Measurements from ENCODE around the gene OCIAD2. TPM values are rescaled to one million over a fixed set of nuclear protein-coding genes. Genes with fewer than 3 reads are reported as not detected.
"Not testable (repeated sequence)": the region's sequence is repeated elsewhere in the genome, so short reads cannot be mapped to it uniquely, and the experiment has no call there.

The OCIAD2 gene
- total RNA-seq, 1 donor from 2014 or later: 48.6 TPM

DNA sequence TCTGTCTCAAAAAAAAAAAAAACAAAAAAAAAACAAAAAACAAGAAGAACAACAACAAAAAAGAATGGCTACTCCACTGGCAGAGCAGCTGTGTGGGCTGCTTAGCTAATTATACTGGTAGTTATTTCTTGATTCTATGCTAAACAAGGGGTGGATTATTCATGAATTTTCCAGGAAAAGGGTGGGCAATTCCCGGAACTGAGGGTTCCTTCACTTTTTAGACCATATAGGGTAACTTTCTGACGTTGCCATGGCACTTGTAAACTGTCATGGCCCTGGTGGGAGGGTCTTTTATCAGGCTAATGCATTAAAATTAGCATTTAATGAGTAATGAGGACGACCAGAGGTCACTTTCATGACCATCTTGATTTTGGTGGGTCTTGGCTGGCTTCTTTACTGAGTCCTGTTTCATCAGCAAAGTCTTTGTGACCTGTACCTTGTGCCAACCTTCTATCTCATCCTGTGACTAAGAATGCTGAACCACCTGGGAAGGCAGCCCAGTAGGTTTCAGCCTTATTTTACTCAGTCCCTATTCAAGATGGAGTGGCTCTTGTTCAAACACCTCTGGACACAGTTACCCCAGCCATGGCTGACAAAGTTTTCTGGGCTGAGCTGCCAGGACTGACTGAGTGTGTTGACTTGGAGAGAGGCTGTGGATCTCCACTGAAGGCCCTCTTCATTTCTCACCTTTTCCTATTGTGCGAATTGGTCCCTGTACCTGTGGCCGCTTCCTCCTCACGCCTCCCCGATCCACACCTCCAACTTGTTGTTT, 1.3 kb upstream of the OCIAD2 start:
- DNase-seq (ENCODE audit: low spot score): no peak

DNA sequence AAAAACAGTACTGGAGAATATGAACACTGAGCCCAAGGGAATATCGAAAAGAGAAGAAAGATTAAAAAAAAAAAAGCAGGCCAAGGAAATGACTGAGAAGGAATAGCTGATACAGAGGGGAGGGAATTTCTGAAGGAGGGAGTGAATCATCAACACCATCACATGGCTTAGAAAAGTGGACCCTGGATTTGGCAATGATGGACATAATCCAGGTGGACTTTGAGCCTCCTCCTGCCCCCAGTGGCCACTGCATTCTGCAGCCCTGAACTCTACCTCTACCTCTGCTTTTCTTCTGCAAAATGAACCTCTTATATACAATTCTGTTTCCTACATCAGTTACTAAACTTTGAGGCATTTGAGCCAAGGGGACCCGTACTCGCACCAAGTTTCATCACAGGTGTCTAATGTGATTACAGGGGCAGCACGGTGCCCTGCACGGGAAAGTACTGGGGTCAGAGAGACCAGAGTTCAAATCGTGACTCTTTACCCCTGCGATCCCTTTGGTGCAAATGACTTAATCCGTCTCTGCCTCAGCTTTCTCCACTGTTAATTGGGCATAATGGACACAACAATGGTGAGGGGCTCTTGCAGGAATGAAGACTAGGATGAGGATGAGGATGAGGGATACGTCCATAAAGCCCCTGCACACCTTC, 1.1 kb downstream of the OCIAD2 start:
- no peak for DNase-seq (ENCODE audit: low spot score)

DNA sequence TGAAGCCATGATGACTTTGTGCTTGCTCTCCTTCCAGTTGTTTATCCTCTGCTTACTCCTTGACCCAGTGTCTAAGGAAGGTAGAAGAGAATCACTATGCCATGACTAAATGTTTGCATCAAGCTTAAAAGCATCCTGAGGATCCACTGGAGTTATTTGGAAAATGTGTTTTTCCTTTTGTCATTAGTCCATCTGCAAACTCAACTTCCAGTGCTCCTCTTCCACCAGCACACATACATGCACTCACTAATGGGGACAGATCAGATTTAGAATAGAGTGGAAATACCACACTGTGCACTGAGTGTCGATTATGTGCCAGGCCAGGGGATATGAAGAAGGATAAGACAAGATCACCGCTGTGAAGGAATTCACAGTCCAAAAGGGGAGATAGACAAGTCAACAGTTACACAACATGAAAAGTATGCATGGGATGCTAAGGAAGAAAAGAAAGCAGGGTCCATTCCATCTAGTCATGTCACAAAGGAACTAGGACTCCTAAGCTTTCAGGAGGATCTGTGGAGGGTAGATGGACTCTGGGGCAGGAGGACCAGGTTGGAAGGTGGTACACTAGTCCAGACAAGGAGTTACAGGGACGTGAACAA, 1.9 kb downstream of the OCIAD2 start:
- DNase-seq (ENCODE audit: low spot score): no peak

DNA sequence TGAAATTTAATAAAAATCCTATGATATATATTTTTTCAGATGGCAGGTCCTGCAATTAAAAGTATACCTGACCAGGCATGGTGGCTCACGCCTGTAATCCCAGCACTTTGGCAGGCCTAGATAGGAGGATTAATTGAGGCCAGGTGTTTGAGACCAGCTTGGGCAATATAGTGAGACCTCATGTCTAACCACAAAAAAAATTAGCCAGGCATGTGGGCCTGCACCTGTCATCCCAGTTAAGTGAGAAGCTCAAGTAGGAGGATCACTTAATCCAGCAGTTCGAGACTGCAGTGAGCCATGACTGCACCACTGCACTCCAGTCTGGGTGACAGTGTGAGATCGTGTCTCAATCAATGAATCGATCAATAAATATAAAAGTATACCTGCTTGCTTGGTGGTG, 2.5 kb downstream of the OCIAD2 start:
- no peak for DNase-seq (ENCODE audit: low spot score)

DNA sequence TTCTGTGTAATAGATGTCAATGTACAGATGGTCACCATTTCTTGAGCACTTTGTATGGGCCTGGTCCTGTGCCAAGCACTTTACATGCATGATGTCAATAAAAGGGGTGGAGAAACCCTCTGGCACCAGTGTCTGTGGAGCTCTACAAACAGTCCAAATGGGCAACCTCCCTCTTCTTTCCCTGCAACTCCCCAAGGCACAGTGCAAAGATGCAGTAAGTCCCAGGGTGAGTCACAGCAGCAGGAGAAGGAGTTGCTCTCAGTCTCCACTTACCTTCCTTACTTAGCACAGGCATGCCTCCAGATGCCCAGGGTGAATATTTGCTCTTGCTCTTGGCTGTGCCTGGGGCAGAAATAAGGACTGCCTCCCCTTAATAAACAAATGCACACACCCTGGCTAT, 4.3 kb downstream of the OCIAD2 start:
- no peak for DNase-seq (ENCODE audit: low spot score)

DNA sequence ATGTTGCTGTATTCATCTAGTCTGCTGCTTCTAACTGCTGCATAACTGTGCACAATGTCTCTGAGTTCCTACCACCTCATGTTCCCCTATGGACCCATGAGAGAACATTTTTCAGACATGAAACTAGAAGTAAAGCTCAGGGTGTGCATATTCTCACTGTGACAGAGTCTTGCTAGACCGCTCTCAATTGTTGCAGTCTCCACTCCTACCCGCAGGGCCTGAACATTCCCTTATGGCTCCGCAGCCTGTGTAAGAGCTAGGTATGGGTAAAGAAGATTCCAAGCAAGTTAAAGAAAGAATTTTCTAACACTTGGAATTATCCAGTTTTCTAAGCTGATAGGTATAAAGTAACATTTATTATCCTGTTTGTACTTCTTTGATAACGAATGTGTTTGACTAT, 5.4 kb downstream of the OCIAD2 start:
- no peak for DNase-seq (ENCODE audit: low spot score)

DNA sequence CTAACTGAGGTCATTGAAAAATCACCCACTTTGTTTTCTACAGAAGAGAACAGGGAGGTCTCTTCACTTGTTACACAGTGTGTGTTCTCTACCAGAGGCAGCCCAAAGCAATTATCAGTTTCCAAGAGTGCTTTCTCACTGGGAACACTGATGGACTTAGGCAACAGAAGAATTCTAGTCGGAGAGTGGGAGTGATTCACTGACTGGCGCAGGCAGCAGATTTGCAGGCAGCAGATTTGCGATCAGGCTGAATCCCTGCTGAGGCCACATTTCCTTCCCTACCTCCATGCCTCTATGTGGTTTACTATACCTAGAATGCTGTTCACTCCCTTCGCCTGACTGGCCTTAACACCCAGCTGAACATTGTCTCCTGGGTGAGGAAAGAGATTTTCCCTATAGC, 6.6 kb downstream of the OCIAD2 start:
- DNase-seq (ENCODE audit: low spot score): no peak

DNA sequence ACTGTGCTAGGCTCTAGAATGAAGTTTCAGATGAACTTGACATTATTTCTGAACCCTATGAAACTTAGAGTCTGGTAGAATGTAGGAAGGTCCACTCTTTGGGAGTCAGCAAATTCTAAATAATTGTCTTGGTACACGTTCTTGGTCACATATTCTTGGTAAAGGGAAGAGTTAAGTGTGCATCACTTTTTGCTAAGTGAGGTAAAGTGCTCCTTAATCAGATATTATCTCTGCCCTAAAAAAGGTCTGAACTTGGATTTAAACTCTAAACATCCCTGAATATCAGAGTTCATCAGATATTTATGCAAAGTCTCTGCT, 7.2 kb downstream of the OCIAD2 start:
- no peak for DNase-seq (ENCODE audit: low spot score)

DNA sequence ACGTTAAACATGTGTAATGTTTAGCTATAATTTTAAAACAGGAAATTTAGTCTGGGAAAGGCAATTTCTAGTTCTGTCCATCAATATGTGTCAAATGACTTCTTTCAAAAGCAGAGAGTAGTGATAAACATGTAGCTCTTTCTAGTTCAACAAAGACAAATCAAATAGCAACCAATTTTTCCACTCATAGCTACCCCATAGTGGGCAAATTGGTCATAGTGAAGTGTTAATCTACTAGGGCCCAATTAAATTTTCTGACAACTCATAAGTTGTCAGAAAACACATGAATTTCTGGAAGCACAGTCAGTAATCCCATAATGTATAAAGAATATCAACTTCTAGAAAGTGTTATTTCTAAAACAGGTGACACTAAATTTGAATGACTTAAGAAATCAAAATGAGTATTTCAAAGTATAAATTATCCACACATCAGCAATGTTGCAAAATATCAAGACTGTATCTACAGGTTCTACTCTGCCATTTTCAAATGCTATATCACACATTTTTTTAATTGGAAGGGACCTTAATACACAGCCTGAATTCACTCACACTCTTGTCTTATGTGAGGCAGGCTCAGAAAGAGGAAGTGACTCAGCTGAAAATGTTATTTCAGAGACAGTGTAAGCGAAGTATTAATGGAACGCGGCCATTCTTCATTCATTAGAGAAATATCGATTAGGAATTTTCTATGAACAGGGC, 7.7 kb downstream of the OCIAD2 start:
- no peak for DNase-seq (ENCODE audit: low spot score)

DNA sequence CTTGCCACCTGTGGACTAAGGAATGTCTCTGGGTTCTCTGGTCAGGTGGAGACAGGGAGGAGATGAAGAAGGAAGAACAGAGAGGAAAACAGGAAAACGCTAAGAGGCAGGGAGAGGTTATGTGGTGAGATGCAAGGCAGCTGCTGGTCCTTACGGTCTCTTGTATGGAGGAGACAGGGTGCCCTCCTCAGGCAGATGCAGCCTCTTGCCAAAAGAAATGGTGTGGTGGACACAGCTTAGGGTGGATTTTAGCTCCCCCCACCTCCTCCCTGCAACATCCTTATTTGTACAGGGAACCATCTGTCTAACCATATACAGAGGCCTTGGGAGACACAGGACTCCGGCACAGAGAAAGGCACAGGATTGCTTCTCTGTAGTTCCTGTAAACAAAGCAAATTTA, 9.7 kb downstream of the OCIAD2 start:
- DNase-seq (ENCODE audit: low spot score): no peak

DNA sequence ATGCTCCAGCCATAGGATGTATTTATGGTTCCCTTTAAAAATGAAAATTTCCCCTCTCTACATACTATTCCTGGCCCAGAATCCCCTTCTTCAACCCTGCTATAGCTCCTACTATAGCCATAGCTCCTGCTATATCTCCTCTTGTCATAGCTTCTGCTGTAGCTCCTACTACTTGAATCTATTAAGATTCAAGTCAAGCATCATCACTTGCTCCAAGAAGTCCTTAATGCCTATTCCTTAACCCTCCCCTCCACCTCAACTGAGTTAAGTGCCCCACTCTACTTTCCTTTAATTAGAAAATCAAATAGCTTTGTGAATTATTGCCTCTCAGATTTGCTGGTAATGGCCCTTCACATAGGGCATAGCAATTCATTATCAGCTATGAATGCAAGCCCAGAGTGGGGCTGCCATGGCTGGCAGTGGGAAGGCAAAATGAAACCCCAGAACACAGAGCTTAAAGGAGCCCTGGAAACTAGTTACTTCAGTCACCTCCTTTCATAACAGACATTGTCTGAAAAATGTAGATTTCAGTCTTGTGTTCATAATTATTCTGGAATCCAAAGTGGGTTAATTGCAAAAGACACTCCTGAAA, 15.4 kb downstream of the OCIAD2 start:
- no peak for DNase-seq (ENCODE audit: low spot score)

DNA sequence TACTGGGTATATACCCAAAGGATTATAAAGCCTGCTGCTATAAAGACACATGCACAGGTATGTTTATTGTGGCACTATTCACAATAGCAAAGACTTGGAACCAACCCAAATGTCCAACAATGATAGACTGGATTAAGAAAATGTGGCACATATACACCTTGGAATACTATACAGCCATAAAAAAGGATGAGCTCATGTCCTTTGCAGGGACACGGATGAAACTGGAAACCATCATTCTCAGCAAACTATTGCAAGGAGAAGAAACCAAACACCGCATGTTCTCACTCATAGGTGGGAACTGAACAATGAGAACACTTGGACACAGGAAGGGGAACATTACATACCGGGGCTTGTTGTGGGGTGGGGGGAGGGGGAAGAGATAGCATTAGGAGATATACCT, 16.8 kb downstream of the OCIAD2 start:
- DNase-seq (ENCODE audit: low spot score): not testable (repeated sequence)

DNA sequence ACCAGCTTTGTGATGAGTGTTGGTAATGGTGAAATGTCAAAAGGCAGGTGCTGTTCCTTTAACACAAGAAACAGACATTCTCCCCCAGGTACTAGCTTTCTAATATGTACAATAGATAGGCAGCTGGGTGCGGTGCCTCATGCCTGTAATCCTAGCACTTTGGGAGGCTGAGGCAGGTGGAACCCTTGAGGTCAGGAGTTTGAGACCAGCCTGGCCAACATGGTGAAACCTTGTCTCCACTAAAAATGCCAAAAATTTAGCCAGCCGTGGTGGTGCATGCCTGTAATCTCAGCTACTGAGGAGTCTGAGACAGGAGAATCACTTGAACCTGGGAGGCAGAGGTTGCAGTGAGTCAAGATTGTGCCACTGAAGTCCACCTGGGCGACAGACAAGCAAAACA, 24.9 kb downstream of the OCIAD2 start:
- not testable (repeated sequence) for DNase-seq (ENCODE audit: low spot score)

DNA sequence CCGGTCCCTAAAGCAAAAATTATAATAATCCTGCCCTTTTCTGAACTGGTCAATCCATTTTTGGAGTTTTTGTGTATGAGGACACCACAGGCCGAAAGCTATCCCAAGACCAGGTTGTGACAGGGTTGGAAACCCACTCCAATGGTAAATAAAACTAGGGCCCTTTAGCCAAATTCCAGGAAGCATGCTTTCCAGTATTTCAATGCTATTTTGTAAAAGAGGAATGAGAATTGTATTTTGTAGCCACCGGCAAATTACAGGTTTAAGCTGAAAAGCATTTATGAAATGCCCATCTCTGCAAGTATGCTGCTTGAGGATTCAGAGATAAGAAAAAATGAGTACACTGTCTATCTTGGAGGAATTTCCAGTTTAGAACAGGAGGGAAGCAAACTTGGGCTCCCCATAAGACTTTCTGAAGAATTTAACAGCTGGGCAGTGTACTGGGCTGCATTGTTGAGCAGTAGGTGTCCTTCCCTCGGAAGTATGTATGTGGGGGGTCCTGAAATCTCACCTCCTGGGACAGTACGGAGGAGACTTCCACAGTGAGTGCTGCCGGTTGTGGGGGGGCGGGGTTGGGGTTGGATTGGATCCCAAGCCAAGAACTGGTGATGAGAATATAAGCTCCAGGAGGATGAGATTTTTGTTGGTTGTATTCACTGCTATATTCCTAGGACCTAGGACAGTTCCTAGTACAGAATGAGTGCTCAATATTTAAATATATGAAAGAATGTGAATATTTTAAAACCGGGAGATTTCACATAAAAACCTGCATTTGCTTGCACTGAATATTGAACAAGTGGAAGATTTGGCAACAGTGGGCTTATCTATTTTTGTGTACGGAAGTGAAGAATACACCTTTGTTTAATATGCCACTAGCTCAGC, 26.8 kb downstream of the OCIAD2 start:
- no peak for DNase-seq (ENCODE audit: low spot score)

DNA sequence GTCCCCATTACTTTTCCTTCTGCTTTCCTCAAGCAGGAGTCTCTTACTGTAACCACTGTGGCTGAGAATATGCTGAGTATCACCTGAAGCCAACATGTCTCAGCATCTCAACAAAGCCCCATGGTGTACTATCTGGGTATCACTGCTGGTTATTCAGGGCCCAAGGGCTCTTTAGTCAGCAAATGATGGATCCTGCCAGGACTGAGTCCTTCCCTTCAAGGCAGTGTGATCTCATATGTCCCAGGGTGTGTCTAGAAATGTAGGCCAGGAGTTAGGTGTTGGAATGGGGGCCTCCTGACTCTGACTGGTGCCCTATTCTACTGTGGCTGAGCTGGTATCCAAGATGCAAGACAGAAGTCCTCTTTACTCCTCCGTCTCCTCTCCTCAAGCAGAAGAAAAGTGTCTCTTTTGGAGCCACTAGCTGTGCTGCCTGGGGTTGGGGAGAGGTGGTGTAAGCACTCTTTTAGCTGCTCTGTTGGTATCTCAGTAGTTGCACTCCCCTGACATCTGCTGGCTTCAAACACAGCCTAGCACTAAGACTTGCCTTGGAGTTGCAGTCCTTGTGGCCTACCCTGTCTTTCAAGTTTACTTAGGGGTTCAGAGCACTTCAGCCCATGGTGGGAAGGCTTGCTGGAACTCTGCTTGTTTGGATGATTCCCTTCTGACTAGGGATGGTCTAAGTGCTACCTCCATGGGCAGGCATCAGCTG, 28.6 kb downstream of the OCIAD2 start:
- no peak for DNase-seq (ENCODE audit: low spot score)

DNA sequence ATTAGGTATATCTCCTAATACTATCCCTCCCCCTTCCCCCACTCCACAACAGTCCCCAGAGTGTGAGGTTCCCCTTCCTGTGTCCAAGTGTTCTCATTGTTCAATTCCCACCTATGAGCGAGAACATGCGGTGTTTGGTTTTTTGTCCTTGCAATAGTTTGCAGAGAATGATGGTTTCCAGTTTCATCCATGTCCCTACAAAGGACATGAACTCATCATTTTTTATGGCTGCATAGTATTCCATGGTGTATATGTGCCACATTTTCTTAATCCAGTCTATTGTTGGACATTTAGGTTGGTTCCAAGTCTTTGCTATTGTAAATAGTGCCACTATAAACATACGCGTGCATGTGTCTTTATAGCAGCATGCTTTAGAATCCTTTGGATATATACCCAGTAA, 41.9 kb downstream of the OCIAD2 start:
- DNase-seq (ENCODE audit: low spot score): not testable (repeated sequence)

DNA sequence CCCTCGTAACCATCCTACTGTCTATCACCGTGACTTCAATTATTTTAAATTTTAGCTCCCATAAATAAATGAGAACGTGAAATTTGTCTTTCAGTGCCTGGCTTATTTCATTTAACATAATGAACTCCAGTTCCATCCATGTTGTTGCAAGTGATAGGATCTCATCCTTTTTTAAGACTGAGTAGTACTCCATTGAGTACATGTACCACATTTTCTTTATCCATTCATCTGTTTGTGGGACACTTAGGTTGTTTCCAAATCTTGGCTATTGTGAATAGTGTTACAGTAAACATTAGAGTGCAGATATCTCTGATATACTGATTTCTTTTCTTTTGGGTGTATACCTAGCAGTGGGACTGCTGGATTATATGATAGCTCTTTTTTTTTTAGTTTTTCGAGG, 42.8 kb downstream of the OCIAD2 start:
- DNase-seq (ENCODE audit: low spot score): no peak

DNA sequence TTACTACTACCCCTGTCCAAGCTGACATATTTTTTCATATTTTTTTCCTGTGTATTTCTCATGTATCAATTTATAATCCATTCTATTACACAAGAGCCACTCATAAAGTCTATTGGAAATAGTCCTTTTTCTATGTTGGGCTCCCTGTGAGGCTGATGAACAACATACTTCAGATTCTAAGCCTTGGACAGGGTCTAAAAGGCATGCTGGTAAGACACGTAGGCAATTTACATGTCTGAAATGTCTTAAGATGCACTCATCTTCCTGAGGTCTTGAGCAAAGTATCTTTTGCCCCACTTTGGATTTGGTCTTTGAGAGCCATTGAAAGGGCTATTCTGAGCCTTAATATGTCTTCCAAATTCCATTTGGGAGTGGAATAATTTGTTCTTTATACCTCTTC, 43.9 kb downstream of the OCIAD2 start:
- DNase-seq (ENCODE audit: low spot score): no peak

DNA sequence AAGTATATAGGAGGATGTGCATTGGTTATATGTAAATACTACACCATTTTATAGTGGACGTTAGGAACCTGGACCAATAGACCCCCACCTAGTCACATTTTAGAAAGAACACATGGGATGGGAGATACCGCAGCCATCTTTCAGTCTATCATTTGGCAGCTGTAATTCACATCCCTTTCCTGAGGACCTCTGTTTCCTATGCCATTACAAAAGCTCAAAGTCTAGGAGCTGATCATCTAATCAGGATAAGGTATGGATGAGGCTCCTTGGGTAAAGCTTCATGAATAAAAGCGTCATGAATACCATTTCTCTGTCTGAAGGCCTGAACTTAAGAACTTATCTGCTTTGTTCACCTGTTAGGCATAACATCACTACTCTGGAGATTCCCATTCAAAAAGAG, 44.5 kb downstream of the OCIAD2 start:
- DNase-seq (ENCODE audit: low spot score): no peak

DNA sequence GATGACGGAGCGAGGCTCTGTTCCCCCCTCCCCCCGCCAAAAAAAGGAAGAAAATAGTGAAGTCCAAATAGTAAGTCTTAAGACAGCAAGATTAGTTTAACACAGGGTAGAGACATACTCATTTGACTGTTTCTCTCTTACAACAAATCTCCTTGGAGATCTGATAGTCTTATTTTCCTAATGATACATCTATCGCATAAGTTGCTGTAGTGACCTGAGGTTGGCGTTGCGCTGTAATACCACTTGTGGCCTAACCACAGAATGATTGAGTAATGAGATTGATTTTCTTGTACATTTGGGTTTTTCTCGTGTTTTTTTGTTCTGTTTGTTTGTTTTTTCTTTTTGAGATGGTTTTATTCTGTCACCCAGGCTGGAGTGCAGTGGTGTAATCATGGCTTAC, 48.4 kb downstream of the OCIAD2 start:
- no peak for DNase-seq (ENCODE audit: low spot score)

DNA sequence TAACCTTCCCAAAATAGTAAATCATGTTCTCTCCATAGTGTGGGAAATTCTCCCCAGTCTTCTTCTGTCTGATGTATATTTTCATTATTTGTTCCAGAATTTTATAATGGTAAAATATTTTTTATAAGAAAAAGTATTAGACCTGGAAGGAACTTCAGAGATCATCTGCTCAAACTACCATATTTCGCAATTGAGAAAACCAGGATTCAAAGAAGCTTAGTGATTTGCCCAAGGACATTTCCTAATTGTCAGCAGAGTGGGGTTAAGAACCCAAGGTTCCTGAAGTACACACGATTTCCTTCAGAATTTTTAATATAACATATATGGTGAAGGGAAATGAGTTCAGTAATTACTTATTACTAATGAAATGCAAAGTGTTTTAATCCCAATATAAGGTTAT, 51.6 kb downstream of the OCIAD2 start:
- no peak for DNase-seq (ENCODE audit: low spot score)

Measured in ureter (tissue), 1 donor.